SK-N-MC (cell line): ENCODE measurements around the gene PARP6.

ENCODE experiments used
- EZH2 ChIP-seq: fragments of 200-600 bp; sonication (generic); IDR thresholded peaks from one replicate; pipeline ENCODE4 v1.6.1; 2017; ENCODE audit warnings: antibody characterized with exemption
- FOXP2 ChIP-seq: optimal IDR thresholded peaks from 2 replicates; pipeline ENCODE3; 2011; ENCODE audit warnings: mild to moderate bottlenecking, moderate library complexity; ENCODE audit not compliant: insufficient read depth; ENCODE audit errors: extremely low read length, control extremely low read depth
- POLR2AphosphoS5 ChIP-seq: IDR thresholded peaks from 2 replicates; pipeline ENCODE4 v1.6.1; 2012; ENCODE audit warnings: mild to moderate bottlenecking, low read depth, low read length, borderline replicate concordance

DNA sequence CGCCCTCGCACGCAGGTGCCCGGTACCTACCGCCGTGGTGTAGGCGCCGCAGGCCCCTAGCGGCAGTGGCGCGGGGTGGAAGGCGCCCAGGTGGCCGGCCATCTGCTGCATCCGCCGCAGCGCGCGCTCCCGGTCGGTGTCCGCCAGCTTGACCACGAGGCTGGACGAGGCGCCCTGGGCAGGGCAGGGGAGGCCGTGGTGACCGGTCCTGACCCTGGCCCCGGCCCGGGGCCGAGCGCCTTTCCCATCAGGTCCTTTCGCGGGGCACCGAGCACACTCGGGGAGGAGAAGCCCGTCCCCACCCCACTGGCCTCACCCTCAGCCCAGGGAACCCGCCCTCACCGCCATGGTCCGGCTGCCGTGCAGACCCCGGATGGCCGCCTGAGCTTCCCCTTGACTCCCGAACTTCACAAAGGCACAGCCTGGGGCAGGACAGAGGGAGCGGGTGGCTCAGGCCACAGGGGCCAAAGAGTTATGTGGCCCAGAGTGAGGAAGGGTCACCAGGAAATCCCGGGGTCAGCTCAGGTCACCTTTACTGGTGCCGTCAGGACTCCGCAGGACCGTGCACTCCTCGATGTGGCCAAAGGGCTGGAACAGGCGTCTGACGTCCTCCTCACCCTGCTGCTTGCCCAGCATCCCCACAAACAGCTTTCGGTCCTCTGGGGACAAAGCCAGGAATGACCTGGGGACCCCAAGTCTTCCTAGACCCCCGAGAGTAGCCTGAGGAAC lies 17.4 kb upstream of the PARP6 start:
- TF ChIP-seq EZH2 (no peak), POLR2AphosphoS5 (no peak), FOXP2 (no peak)
